SJSA1 (cell line): ENCODE results near the gene ANKRD60. TPM values are rescaled to one million over a fixed set of nuclear protein-coding genes. Genes with fewer than 3 reads are reported as not detected.

Experiments used
- DNase-seq, 2 experiments: peaks; one replicate each; pipeline ENCODE4 v3.0.0-alpha.2; 2015 to 2020; ENCODE audit warnings: low spot score in 2 of 2, low read depth in 1 of 2
- H3K27ac ChIP-seq: fragments of 250-450 bp; sonication (Bioruptor Pico); 2 replicates; pipeline ENCODE4 v1.5.1; 2020; ENCODE audit warnings: mild to moderate bottlenecking, moderate library complexity
- H3K27me3 ChIP-seq: fragments of 250-450 bp; sonication (Bioruptor Pico); replicated peaks from 2 replicates; pipeline ENCODE4 v1.5.1; 2020; ENCODE audit warnings: mild to moderate bottlenecking, moderate library complexity
- H3K36me3 ChIP-seq: fragments of 250-450 bp; sonication (Bioruptor Pico); 2 replicates; pipeline ENCODE4 v1.5.1; 2020; ENCODE audit warnings: mild to moderate bottlenecking
- H3K4me1 ChIP-seq: fragments of 250-450 bp; sonication (Bioruptor Pico); replicated peaks from 2 replicates; pipeline ENCODE4 v1.6.1; 2021; ENCODE audit warnings: mild to moderate bottlenecking
- H3K4me3 ChIP-seq: fragments of 250-450 bp; sonication (Bioruptor Pico); 2 replicates; pipeline ENCODE4 v1.5.1; 2020; ENCODE audit warnings: mild to moderate bottlenecking
- H3K9me3 ChIP-seq: fragments of 250-450 bp; sonication (Bioruptor Pico); replicated peaks from 2 replicates; pipeline ENCODE4 v1.5.1; 2020; ENCODE audit warnings: mild to moderate bottlenecking
- total RNA-seq: library from RNA; depleted of rRNA; stranded (reverse); fragments of >200 nt; shearing (Covaris generic); gene quantifications from 2 replicates; pipeline ENCODE4 v1.2.3, GENCODE V29; 2014

ANKRD60 gene
- total RNA-seq, 1 experiment from 2014 or later: not detected

- H3K9me3 ChIP-seq: no peaks in the 10 kb centered on the region
- H3K4me1 ChIP-seq: no peaks in the 10 kb centered on the region
Observed at GRCh38 chr20:58205850-58206249, 22.6 kb downstream of the ANKRD60 start.

GRCh38 chr20:58202044-58202443 lies 26.4 kb downstream of the ANKRD60 start:
- Histone ChIP-seq H3K27ac (no peak overlapping the region), H3K4me3 (no peak overlapping the region), H3K27me3 (no peaks in the 10 kb centered on the region), H3K36me3 (no peaks in the 10 kb centered on the region), H3K4me1 (no peaks in the 10 kb centered on the region), H3K9me3 (no peaks in the 10 kb centered on the region)
- DNase-seq: no peak

More at GRCh38 chr20:58205850-58206249, 22.6 kb downstream of the ANKRD60 start:
- Histone ChIP-seq H3K4me3 (no peak overlapping the region), H3K27ac (no peak overlapping the region), H3K27me3 (no peaks in the 10 kb centered on the region; the same call in 1 of the 2 replicates), H3K36me3 (no peaks in the 10 kb centered on the region)
- DNase-seq: no peak

GRCh38 chr20:58201616-58202015 lies 26.8 kb downstream of the ANKRD60 start:
- no peaks in the 10 kb centered on the region for H3K27me3 ChIP-seq
- no peak overlapping the region for H3K4me3 ChIP-seq
- DNase-seq: no peak
- H3K4me1 ChIP-seq: no peaks in the 10 kb centered on the region
- H3K9me3 ChIP-seq: no peaks in the 10 kb centered on the region
- no peaks in the 10 kb centered on the region for H3K36me3 ChIP-seq
- H3K27ac ChIP-seq: no peak overlapping the region

GRCh38 chr20:58199469-58199868 lies 29.0 kb downstream of the ANKRD60 start:
- H3K9me3 ChIP-seq: no peaks in the 10 kb centered on the region
- no peaks in the 10 kb centered on the region for H3K27me3 ChIP-seq
- no peak overlapping the region for H3K27ac ChIP-seq
- H3K4me3 ChIP-seq: no peak overlapping the region
- no peak for DNase-seq
- H3K36me3 ChIP-seq: no peaks in the 10 kb centered on the region
- H3K4me1 ChIP-seq: no peaks in the 10 kb centered on the region

- Histone ChIP-seq H3K4me3 (no peak overlapping the region), H3K36me3 (no peaks in the 10 kb centered on the region), H3K9me3 (no peaks in the 10 kb centered on the region), H3K27ac (no peak overlapping the region), H3K4me1 (no peaks in the 10 kb centered on the region), H3K27me3 (no peaks in the 10 kb centered on the region)
- no peak for DNase-seq
Observed at GRCh38 chr20:58198901-58199355, 29.5 kb downstream of the ANKRD60 start.

- no peak for DNase-seq
- H3K4me1 ChIP-seq: no peaks in the 10 kb centered on the region
- H3K9me3 ChIP-seq: no peaks in the 10 kb centered on the region
- H3K4me3 ChIP-seq: no peak overlapping the region
- no peaks in the 10 kb centered on the region for H3K36me3 ChIP-seq
- H3K27me3 ChIP-seq: no peaks in the 10 kb centered on the region
- H3K27ac ChIP-seq: no peak overlapping the region
Observed at GRCh38 chr20:58198384-58198783, 30.1 kb downstream of the ANKRD60 start.

- H3K36me3 ChIP-seq: no peaks in the 10 kb centered on the region
- H3K4me1 ChIP-seq: no peaks in the 10 kb centered on the region
- no peak overlapping the region for H3K4me3 ChIP-seq
- DNase-seq: no peak
- no peak overlapping the region for H3K27ac ChIP-seq
- H3K27me3 ChIP-seq: no peaks in the 10 kb centered on the region
- no peaks in the 10 kb centered on the region for H3K9me3 ChIP-seq
Observed at GRCh38 chr20:58197185-58197469, 31.3 kb downstream of the ANKRD60 start.

- Histone ChIP-seq H3K9me3 (no peaks in the 10 kb centered on the region), H3K27me3 (no peaks in the 10 kb centered on the region), H3K27ac (no peak overlapping the region), H3K4me3 (no peak overlapping the region), H3K36me3 (no peaks in the 10 kb centered on the region), H3K4me1 (no peaks in the 10 kb centered on the region)
- DNase-seq: no peak
Observed at GRCh38 chr20:58196402-58197184, 31.9 kb downstream of the ANKRD60 start.

- DNase-seq: no peak
- Histone ChIP-seq H3K9me3 (no peaks in the 10 kb centered on the region), H3K27me3 (no peaks in the 10 kb centered on the region), H3K4me3 (no peak overlapping the region), H3K4me1 (no peaks in the 10 kb centered on the region), H3K27ac (no peak overlapping the region), H3K36me3 (no peaks in the 10 kb centered on the region)
Observed at GRCh38 chr20:58195047-58195446, 33.4 kb downstream of the ANKRD60 start.

- Histone ChIP-seq H3K4me1 (no peaks in the 10 kb centered on the region), H3K9me3 (no peaks in the 10 kb centered on the region), H3K4me3 (no peak overlapping the region), H3K27ac (no peak overlapping the region), H3K27me3 (no peaks in the 10 kb centered on the region), H3K36me3 (no peaks in the 10 kb centered on the region)
- no peak for DNase-seq
Observed at GRCh38 chr20:58194175-58194791, 34.2 kb downstream of the ANKRD60 start.

- Histone ChIP-seq H3K4me1 (no peaks in the 10 kb centered on the region), H3K27me3 (no peaks in the 10 kb centered on the region), H3K9me3 (no peaks in the 10 kb centered on the region), H3K36me3 (no peaks in the 10 kb centered on the region), H3K27ac (no peak overlapping the region), H3K4me3 (no peak overlapping the region)
- no peak for DNase-seq
Observed at GRCh38 chr20:58192567-58192966, 35.9 kb downstream of the ANKRD60 start.

- Histone ChIP-seq H3K27ac (no peak overlapping the region), H3K27me3 (no peaks in the 10 kb centered on the region), H3K36me3 (no peaks in the 10 kb centered on the region), H3K4me3 (no peak overlapping the region), H3K9me3 (no peaks in the 10 kb centered on the region), H3K4me1 (no peaks in the 10 kb centered on the region)
- DNase-seq: no peak
Observed at GRCh38 chr20:58192065-58192464, 36.4 kb downstream of the ANKRD60 start.

- Histone ChIP-seq H3K36me3 (no peaks in the 10 kb centered on the region), H3K4me3 (no peak overlapping the region), H3K27me3 (no peaks in the 10 kb centered on the region), H3K4me1 (no peaks in the 10 kb centered on the region), H3K9me3 (peaks cover 7% of the 10 kb centered on the region; the same call in 1 of the 2 replicates), H3K27ac (no peak overlapping the region)
- DNase-seq: no peak
Observed at GRCh38 chr20:58188527-58188926, 39.9 kb downstream of the ANKRD60 start.

- Histone ChIP-seq H3K36me3 (no peaks in the 10 kb centered on the region), H3K27me3 (no peaks in the 10 kb centered on the region), H3K4me1 (peaks cover 2% of the 10 kb centered on the region), H3K4me3 (no peak overlapping the region), H3K9me3 (peaks cover 7% of the 10 kb centered on the region; the same call in 1 of the 2 replicates), H3K27ac (no peak overlapping the region)
- no peak for DNase-seq
Observed at GRCh38 chr20:58184984-58185383, 43.5 kb downstream of the ANKRD60 start.
